NT2/D1 (cell line): ENCODE results near the gene SLC34A3.

Source experiments
- DNase-seq: peaks from one replicate; pipeline ENCODE4 v3.0.0-alpha.2; 2011; ENCODE audit warnings: low read depth, low spot score
- H3K27me3 ChIP-seq: 2 replicates; pipeline ENCODE4 v1.6.0; 2011; ENCODE audit warnings: mild to moderate bottlenecking; ENCODE audit not compliant: insufficient read length, insufficient read depth
- H3K36me3 ChIP-seq: 2 replicates; pipeline ENCODE4 v1.6.1; 2011; ENCODE audit warnings: mild to moderate bottlenecking, low read length, mixed read lengths; ENCODE audit not compliant: insufficient read depth, insufficient read length
- H3K4me1 ChIP-seq: 2 replicates; pipeline ENCODE4 v1.5.1; 2011; ENCODE audit not compliant: insufficient read depth, insufficient read length
- H3K4me3 ChIP-seq: 2 replicates; pipeline ENCODE4 v1.5.1; 2011; ENCODE audit warnings: low read depth; ENCODE audit not compliant: insufficient read length
- H3K9ac ChIP-seq: 2 replicates; pipeline ENCODE4 v1.6.0; 2011; ENCODE audit warnings: low read depth; ENCODE audit not compliant: insufficient read length
- H3K9me3 ChIP-seq: 2 replicates; pipeline ENCODE4 v1.5.1; 2011; ENCODE audit warnings: mild to moderate bottlenecking, low read length; ENCODE audit not compliant: insufficient read depth
- SUZ12 ChIP-seq: IDR thresholded peaks from 2 replicates; pipeline ENCODE4 v1.6.1; 2011; ENCODE audit not compliant: insufficient read length, insufficient read depth; ENCODE audit errors: extremely low read depth
- YY1 ChIP-seq: IDR thresholded peaks from 2 replicates; pipeline ENCODE4 v1.6.1; 2011; ENCODE audit not compliant: insufficient read length, insufficient read depth
- ZNF274 ChIP-seq: IDR thresholded peaks from 2 replicates; pipeline ENCODE4 v1.6.1; 2011; ENCODE audit warnings: mild to moderate bottlenecking, low read depth, low read length

SLC34A3 gene

GRCh38 chr9:137215196-137215986, 15.3 kb upstream of the SLC34A3 start:
- DNase-seq: no peak
- peaks cover 19% of the 10 kb centered on the region for H3K4me1 ChIP-seq
- peaks cover 89% of the 10 kb centered on the region for H3K36me3 ChIP-seq
- H3K9ac ChIP-seq: no peak overlapping the region
- no peak for TF ChIP-seq YY1
- no peak for TF ChIP-seq ZNF274
- no peak for TF ChIP-seq SUZ12
- H3K4me3 ChIP-seq: no peak overlapping the region
- H3K27me3 ChIP-seq: no peaks in the 10 kb centered on the region
- no peaks in the 10 kb centered on the region for H3K9me3 ChIP-seq

GRCh38 chr9:137216188-137216965, 14.3 kb upstream of the SLC34A3 start:
- Histone ChIP-seq H3K4me3 (no peak overlapping the region), H3K9ac (no peak overlapping the region), H3K4me1 (peaks cover 21% of the 10 kb centered on the region), H3K27me3 (no peaks in the 10 kb centered on the region), H3K36me3 (peaks cover 82% of the 10 kb centered on the region), H3K9me3 (no peaks in the 10 kb centered on the region)
- no peak for DNase-seq
- no peak for TF ChIP-seq SUZ12
- TF ChIP-seq YY1: no peak
- TF ChIP-seq ZNF274: no peak

- Histone ChIP-seq H3K9ac (peak overlapping the region; percentile 21), H3K4me1 (peaks cover 17% of the 10 kb centered on the region), H3K4me3 (no peak overlapping the region), H3K9me3 (no peaks in the 10 kb centered on the region), H3K27me3 (peaks cover 7% of the 10 kb centered on the region), H3K36me3 (peaks cover 71% of the 10 kb centered on the region)
- DNase-seq: no peak
- TF ChIP-seq SUZ12 (no peak), ZNF274 (no peak), YY1 (no peak)
Observed at GRCh38 chr9:137217276-137218211, 13.2 kb upstream of the SLC34A3 start.

- Histone ChIP-seq H3K9me3 (no peaks in the 10 kb centered on the region), H3K36me3 (peaks cover 63% of the 10 kb centered on the region), H3K4me1 (peaks cover 21% of the 10 kb centered on the region), H3K27me3 (peaks cover 13% of the 10 kb centered on the region), H3K9ac (no peak overlapping the region), H3K4me3 (no peak overlapping the region)
- TF ChIP-seq SUZ12: no peak
- TF ChIP-seq YY1: no peak
- TF ChIP-seq ZNF274: no peak
- no peak for DNase-seq
Observed at GRCh38 chr9:137218212-137218753, 12.4 kb upstream of the SLC34A3 start.

GRCh38 chr9:137218754-137219271, 11.9 kb upstream of the SLC34A3 start:
- Histone ChIP-seq H3K4me3 (no peak overlapping the region), H3K9me3 (no peaks in the 10 kb centered on the region), H3K4me1 (peaks cover 21% of the 10 kb centered on the region), H3K36me3 (peaks cover 58% of the 10 kb centered on the region), H3K9ac (no peak overlapping the region), H3K27me3 (peaks cover 13% of the 10 kb centered on the region)
- no peak for DNase-seq
- no peak for TF ChIP-seq SUZ12
- TF ChIP-seq ZNF274: no peak

- peaks cover 13% of the 10 kb centered on the region for H3K27me3 ChIP-seq
- H3K9me3 ChIP-seq: no peaks in the 10 kb centered on the region
- no peak overlapping the region for H3K9ac ChIP-seq
- peaks cover 48% of the 10 kb centered on the region for H3K36me3 ChIP-seq
- no peak overlapping the region for H3K4me3 ChIP-seq
- H3K4me1 ChIP-seq: peaks cover 23% of the 10 kb centered on the region
- TF ChIP-seq SUZ12: no peak
- TF ChIP-seq YY1: no peak
- no peak for TF ChIP-seq ZNF274
- DNase-seq: no peak
Observed at GRCh38 chr9:137219757-137220316, 10.9 kb upstream of the SLC34A3 start.
